ENCODE data around the gene EPC1.

EPC1 gene

DNA sequence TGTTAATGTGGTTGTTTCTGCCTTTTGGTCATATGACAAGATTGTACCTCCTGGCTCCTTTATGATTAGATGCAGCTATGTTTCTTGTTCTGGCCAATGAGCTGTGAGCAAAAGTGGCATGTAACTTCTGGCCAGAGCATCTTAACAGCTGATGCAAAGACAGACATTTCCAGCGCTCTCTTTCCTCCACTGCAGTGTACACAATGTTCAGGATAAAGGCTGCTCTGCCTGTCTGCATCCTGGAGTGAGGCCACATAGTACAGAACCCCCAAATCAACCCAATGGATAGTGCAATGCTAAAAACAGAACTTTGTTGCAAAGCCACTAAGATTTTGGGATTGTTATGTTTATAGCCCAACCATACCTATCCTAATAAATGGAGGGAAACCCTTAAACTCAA is 17.9 kb downstream of the EPC1 start:
- H3K4me1 ChIP-seq (ENCODE audit: control insufficient read depth, insufficient read depth, low read length), result peaks cover 45% of the 10 kb centered on the region
- no peaks in the 10 kb centered on the region for H3K36me3 ChIP-seq (ENCODE audit: control insufficient read depth, insufficient read depth, low read length)
- H3K9ac ChIP-seq (ENCODE audit: low read depth, low read length), result no peak overlapping the region
- H3K4me3 ChIP-seq (ENCODE audit: low read depth, low read length), result no peak overlapping the region
- H3K27me3 ChIP-seq (ENCODE audit: control insufficient read depth, insufficient read depth, low read length), result no peaks in the 10 kb centered on the region
- H3K9me3 ChIP-seq (ENCODE audit: control insufficient read depth, insufficient read depth, low read length), result no peaks in the 10 kb centered on the region

DNA sequence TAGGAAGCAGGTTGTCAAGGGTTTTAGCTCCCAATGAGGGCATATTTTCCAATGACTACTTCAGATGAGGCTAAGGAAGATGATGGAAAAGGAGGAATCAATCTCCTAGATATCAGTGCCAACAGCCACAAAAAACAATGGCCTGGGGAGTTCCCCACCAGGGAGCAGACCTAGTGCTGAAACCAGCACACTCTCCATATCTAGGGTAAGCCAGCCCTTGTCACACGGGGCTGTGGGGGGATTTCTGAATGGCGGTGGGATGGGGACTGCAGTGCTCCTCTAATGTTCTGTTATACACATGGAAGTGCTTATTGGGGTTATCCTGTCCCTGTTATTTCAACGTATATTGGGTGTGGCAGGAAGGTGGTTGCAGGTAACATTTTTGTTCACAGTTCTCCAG is 18.5 kb downstream of the EPC1 start:
- H3K9me3 ChIP-seq (ENCODE audit: control insufficient read depth, insufficient read depth, low read length), result no peaks in the 10 kb centered on the region
- no peaks in the 10 kb centered on the region for H3K36me3 ChIP-seq (ENCODE audit: control insufficient read depth, insufficient read depth, low read length)
- H3K9ac ChIP-seq (ENCODE audit: low read depth, low read length), result no peak overlapping the region
- H3K27me3 ChIP-seq (ENCODE audit: control insufficient read depth, insufficient read depth, low read length), result no peaks in the 10 kb centered on the region
- no peak overlapping the region for H3K4me3 ChIP-seq (ENCODE audit: low read depth, low read length)
- H3K4me1 ChIP-seq (ENCODE audit: control insufficient read depth, insufficient read depth, low read length), result peaks cover 41% of the 10 kb centered on the region

DNA sequence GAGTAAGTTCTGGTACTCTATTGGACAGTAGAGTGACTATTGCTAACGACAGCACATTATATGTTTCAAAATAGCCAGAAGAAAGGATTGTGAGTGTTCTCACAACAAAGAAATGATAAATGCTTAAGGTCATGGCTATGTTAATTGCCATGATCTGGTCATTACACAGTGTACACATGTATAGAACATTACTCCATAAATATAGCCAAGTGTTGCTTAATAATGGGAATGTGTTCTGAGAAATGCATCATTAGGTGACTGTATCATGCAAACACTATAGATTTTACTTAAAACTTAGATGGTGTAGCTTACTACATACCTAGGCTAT is 19.6 kb downstream of the EPC1 start:
- H3K4me3 ChIP-seq (ENCODE audit: low read depth, low read length), result no peak overlapping the region
- H3K9ac ChIP-seq (ENCODE audit: low read depth, low read length), result no peak overlapping the region
- H3K27me3 ChIP-seq (ENCODE audit: control insufficient read depth, insufficient read depth, low read length), result no peaks in the 10 kb centered on the region
- H3K36me3 ChIP-seq (ENCODE audit: control insufficient read depth, insufficient read depth, low read length), result no peaks in the 10 kb centered on the region
- H3K9me3 ChIP-seq (ENCODE audit: control insufficient read depth, insufficient read depth, low read length), result no peaks in the 10 kb centered on the region
- peaks cover 39% of the 10 kb centered on the region for H3K4me1 ChIP-seq (ENCODE audit: control insufficient read depth, insufficient read depth, low read length)

DNA sequence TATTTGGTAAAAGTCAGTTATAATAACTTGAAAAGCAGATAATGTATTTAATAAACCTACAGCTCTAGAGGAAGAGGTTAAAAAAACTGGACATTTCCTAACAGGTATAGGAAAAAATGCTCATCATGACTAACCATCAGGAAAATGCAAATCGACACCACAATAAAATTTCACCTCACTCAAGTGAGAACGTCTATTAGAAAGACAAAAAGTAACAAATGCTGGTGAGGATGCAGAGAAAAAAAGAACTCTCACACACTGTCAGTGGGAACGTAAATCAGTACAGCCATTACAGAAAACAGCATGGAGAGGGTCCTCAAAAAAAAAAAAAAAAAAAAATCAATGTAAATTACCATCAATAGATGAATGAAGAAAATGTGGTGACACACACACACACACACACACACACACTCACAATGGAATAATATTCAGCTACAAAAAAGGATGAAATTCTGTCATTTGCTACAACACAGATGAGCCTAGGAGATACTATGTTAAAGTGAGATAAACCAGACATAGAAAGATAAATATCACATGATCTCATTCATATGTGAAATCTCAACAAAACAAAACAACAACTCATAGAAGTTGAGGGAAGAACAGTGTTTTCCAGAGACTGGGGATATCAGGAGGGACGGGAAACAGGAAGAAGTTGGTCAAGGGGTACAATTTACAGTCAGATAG is 20.1 kb downstream of the EPC1 start:
- no peaks in the 10 kb centered on the region for H3K36me3 ChIP-seq (ENCODE audit: control insufficient read depth, insufficient read depth, low read length)
- no peak overlapping the region for H3K9ac ChIP-seq (ENCODE audit: low read depth, low read length)
- peaks cover 35% of the 10 kb centered on the region for H3K4me1 ChIP-seq (ENCODE audit: control insufficient read depth, insufficient read depth, low read length)
- H3K4me3 ChIP-seq (ENCODE audit: low read depth, low read length), result no peak overlapping the region
- H3K9me3 ChIP-seq (ENCODE audit: control insufficient read depth, insufficient read depth, low read length), result no peaks in the 10 kb centered on the region
- H3K27me3 ChIP-seq (ENCODE audit: control insufficient read depth, insufficient read depth, low read length), result no peaks in the 10 kb centered on the region

DNA sequence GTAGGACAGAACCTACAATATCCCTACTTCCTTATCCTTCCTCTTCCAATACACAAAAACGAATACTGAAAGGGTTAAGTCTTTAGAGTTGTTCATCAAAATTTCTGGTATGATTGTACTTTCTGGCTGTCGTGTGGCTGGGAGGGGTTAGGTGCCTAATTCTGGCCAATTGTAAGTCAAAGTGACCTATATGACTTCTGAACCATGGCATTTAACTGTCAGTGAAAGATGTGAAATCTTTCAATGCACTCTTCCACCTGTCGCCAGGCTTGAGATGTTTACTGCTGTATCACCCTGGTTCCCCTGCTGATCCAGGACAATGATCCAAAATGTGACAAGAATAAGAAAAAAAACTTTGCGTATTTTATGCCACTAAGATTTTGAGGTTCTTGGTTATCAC is 20.8 kb downstream of the EPC1 start:
- Histone ChIP-seq H3K9ac (ENCODE audit: low read depth, low read length) (no peak overlapping the region), H3K4me1 (ENCODE audit: control insufficient read depth, insufficient read depth, low read length) (peaks cover 35% of the 10 kb centered on the region), H3K27me3 (ENCODE audit: control insufficient read depth, insufficient read depth, low read length) (no peaks in the 10 kb centered on the region), H3K4me3 (ENCODE audit: low read depth, low read length) (no peak overlapping the region), H3K36me3 (ENCODE audit: control insufficient read depth, insufficient read depth, low read length) (no peaks in the 10 kb centered on the region), H3K9me3 (ENCODE audit: control insufficient read depth, insufficient read depth, low read length) (no peaks in the 10 kb centered on the region)

DNA sequence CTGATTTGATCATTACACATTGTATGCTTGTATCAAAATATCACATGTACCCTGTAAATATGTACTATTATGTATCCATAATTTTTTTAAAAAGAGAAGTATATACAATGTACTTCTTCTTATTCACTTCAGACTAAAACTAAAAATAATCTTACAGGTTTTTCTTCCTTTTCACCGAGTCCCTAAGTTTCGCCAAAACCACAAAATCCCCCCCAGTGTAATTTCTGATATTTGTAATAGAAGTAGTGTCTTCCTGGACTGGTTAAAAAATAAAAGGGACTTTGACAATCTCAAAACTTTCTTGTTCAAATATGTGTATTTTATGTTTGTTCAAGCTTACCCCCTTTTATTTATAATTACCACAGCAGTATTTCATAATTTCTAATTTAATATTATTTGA is 23.9 kb downstream of the EPC1 start:
- H3K9ac ChIP-seq (ENCODE audit: low read depth, low read length), result no peak overlapping the region
- no peaks in the 10 kb centered on the region for H3K27me3 ChIP-seq (ENCODE audit: control insufficient read depth, insufficient read depth, low read length)
- H3K4me1 ChIP-seq (ENCODE audit: control insufficient read depth, insufficient read depth, low read length), result peaks cover 11% of the 10 kb centered on the region
- no peaks in the 10 kb centered on the region for H3K36me3 ChIP-seq (ENCODE audit: control insufficient read depth, insufficient read depth, low read length)
- no peaks in the 10 kb centered on the region for H3K9me3 ChIP-seq (ENCODE audit: control insufficient read depth, insufficient read depth, low read length)
- H3K4me3 ChIP-seq (ENCODE audit: low read depth, low read length), result no peak overlapping the region

DNA sequence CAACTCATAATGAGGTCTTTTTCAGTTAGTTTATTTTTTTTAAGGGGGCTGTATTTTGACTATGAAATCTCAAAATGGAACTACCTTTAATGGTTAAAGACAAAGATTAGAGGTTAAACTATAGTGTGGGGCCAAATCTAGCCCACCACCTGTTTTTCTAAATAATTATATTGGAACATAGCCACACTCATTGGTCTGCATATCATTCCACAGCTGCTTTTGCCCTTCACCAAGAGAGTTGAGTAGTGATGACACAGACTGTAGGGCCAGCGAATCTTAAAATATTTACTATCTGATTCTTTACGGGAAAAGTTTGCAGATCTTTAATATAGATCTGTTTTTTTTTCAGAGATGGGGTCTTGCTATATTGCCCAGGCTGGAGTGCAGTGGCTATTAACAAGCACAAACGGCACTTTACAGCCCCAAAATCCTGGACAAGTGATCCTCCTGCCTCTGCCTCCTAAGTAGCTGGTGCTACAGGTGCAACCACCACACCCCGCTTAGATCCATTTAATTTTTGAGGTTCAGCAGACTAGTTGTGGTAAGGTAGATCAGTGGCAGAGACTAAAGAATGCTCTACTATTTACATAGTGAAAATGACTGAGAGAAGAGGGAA is 25.8 kb downstream of the EPC1 start:
- H3K4me1 ChIP-seq (ENCODE audit: control insufficient read depth, insufficient read depth, low read length), result peaks cover 4% of the 10 kb centered on the region

DNA sequence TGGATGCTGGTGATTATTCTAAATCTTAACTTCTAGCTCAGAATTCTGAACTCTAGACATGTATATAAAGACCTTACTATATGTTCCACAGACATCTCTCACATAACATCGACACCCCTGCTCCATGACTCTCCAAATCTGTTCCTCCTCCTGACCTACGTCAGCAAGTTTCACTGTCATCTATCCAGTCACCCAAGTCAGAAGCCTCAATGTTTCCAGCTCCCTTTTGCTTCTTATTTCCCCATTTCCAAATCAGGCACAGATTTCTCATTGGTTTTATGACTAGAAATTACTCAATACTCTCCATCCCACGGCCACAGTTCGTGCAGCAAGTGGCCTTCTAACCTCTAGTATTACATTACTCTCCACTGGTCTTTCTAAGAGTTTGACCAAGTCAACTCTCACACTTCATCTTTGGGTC is 28.5 kb downstream of the EPC1 start:
- no peak overlapping the region for H3K9ac ChIP-seq (ENCODE audit: low read depth, low read length)
- no peaks in the 10 kb centered on the region for H3K9me3 ChIP-seq (ENCODE audit: control insufficient read depth, insufficient read depth, low read length)
- peaks cover 8% of the 10 kb centered on the region for H3K4me1 ChIP-seq (ENCODE audit: control insufficient read depth, insufficient read depth, low read length)
- no peaks in the 10 kb centered on the region for H3K27me3 ChIP-seq (ENCODE audit: control insufficient read depth, insufficient read depth, low read length)
- no peaks in the 10 kb centered on the region for H3K36me3 ChIP-seq (ENCODE audit: control insufficient read depth, insufficient read depth, low read length)
- H3K4me3 ChIP-seq (ENCODE audit: low read depth, low read length), result no peak overlapping the region

More for the DNA sequence above, 25.8 kb downstream of the EPC1 start:
- Histone ChIP-seq H3K36me3 (ENCODE audit: control insufficient read depth, insufficient read depth, low read length) (no peaks in the 10 kb centered on the region), H3K9me3 (ENCODE audit: control insufficient read depth, insufficient read depth, low read length) (no peaks in the 10 kb centered on the region), H3K9ac (ENCODE audit: low read depth, low read length) (no peak overlapping the region), H3K27me3 (ENCODE audit: control insufficient read depth, insufficient read depth, low read length) (no peaks in the 10 kb centered on the region), H3K4me3 (ENCODE audit: low read depth, low read length) (no peak overlapping the region)

DNA sequence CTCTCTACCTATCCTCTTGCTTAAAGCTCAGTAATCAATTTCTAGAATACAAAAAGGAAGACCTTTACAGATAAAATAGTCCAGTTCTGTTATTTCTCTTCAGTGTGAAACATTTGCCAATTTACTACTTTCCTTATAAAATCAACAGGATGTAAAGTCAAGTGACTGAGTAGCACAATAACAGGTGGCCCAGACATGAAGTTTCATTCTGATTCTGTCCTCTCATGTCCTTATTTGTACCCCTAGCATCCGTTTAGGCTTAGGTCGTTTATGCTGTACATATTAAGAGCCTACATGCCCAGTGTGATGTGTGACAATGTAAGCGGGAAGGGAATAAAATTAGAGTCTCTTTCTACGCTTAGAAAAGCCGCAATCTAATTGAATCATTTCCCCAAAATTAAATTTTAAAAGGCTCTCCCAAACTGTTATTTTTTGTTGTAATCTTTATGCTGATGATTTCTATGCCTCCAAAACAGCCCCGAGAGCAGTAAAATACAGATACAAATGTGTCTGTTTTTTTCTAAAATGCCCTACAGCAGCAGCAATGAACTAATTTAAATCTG is 29.1 kb downstream of the EPC1 start:
- Histone ChIP-seq H3K4me1 (ENCODE audit: control insufficient read depth, insufficient read depth, low read length) (peaks cover 8% of the 10 kb centered on the region), H3K9me3 (ENCODE audit: control insufficient read depth, insufficient read depth, low read length) (no peaks in the 10 kb centered on the region), H3K9ac (ENCODE audit: low read depth, low read length) (no peak overlapping the region), H3K36me3 (ENCODE audit: control insufficient read depth, insufficient read depth, low read length) (no peaks in the 10 kb centered on the region), H3K4me3 (ENCODE audit: low read depth, low read length) (no peak overlapping the region), H3K27me3 (ENCODE audit: control insufficient read depth, insufficient read depth, low read length) (no peaks in the 10 kb centered on the region)

DNA sequence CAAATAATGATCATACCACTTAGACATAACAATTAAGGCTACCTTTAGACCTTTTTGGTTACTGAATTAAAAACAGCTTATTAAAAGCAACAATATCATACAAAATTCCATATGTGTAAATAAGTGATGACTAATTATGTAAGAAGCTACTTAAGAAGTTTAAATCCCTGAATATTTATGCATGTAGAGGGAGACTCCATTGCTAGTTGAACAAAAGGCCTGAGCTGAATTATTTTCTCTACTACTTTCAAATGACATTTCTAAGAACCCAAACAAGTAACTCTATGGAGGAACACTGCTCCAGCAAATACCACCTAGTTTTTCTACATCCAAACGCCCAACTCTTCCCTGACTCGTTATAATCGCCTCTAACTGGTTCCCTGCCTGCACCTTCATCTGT is 31.5 kb downstream of the EPC1 start:
- Histone ChIP-seq H3K27me3 (ENCODE audit: control insufficient read depth, insufficient read depth, low read length) (no peaks in the 10 kb centered on the region), H3K4me3 (ENCODE audit: low read depth, low read length) (no peak overlapping the region), H3K9me3 (ENCODE audit: control insufficient read depth, insufficient read depth, low read length) (no peaks in the 10 kb centered on the region), H3K4me1 (ENCODE audit: control insufficient read depth, insufficient read depth, low read length) (peaks cover 8% of the 10 kb centered on the region), H3K9ac (ENCODE audit: low read depth, low read length) (no peak overlapping the region), H3K36me3 (ENCODE audit: control insufficient read depth, insufficient read depth, low read length) (no peaks in the 10 kb centered on the region)

DNA sequence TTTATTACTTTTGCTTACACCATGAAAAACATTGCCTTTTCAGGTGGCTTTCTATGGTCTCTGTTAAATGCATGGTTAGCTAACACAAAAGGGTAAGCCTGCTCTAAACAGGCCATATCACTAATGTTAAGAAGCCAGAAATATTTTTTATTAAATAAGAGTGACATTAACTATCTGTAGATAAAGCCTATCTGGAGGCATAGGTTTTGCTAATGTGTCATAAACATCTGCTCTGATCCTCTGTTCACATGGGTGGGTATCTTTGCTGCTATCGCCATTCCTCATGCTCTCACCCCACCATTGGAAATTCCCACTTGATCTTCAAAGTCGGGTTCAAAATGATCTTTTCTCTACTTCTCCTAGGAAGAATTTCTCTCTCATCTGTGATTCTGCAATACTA is 32.4 kb downstream of the EPC1 start:
- no peak overlapping the region for H3K4me3 ChIP-seq (ENCODE audit: low read depth, low read length)
- H3K4me1 ChIP-seq (ENCODE audit: control insufficient read depth, insufficient read depth, low read length), result peaks cover 8% of the 10 kb centered on the region
- no peaks in the 10 kb centered on the region for H3K27me3 ChIP-seq (ENCODE audit: control insufficient read depth, insufficient read depth, low read length)
- H3K36me3 ChIP-seq (ENCODE audit: control insufficient read depth, insufficient read depth, low read length), result no peaks in the 10 kb centered on the region
- no peaks in the 10 kb centered on the region for H3K9me3 ChIP-seq (ENCODE audit: control insufficient read depth, insufficient read depth, low read length)
- no peak overlapping the region for H3K9ac ChIP-seq (ENCODE audit: low read depth, low read length)

DNA sequence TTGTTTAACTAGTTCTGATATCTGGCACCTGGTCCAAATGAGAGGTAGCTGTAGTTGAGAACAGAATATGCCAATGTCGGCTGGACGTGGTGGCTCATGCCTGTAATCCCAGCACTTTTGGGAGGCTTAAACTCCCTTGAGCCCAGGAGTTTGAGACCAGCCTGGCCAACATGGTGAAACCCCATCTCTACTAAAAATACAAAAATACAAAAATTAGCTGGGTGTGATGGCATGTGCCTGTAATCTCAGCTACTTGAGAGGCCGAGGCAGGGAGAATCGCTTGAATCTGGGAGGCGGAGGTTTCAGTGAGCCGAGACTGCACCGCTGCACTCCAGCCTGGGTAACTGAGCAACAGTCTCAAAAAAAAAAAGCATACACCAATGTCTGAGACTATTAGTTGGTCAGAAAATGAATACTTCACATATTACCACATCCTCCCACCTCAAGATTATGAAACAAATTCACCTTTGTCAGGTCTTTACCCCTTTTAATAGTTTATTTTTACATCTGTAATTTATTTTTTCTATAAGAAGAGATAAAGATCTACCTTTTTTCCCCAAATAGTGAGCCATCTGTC is 38.8 kb downstream of the EPC1 start:
- no peaks in the 10 kb centered on the region for H3K36me3 ChIP-seq (ENCODE audit: control insufficient read depth, insufficient read depth, low read length)
- no peak overlapping the region for H3K4me3 ChIP-seq (ENCODE audit: low read depth, low read length)

More for the DNA sequence above, 38.8 kb downstream of the EPC1 start:
- Histone ChIP-seq H3K4me1 (ENCODE audit: control insufficient read depth, insufficient read depth, low read length) (no peaks in the 10 kb centered on the region), H3K9ac (ENCODE audit: low read depth, low read length) (no peak overlapping the region), H3K27me3 (ENCODE audit: control insufficient read depth, insufficient read depth, low read length) (no peaks in the 10 kb centered on the region), H3K9me3 (ENCODE audit: control insufficient read depth, insufficient read depth, low read length) (no peaks in the 10 kb centered on the region)
